ENCODE measurements around the gene PPARD. TPM values are rescaled to one million over a fixed set of nuclear protein-coding genes. Genes with fewer than 3 reads are reported as not detected.

PPARD gene
- polyA plus RNA-seq, 2 donors: 28.1 to 45.1 TPM

- H3K9me3 ChIP-seq (ENCODE audit: control insufficient read depth in 2 of 2, insufficient read depth in 1 of 2, low read depth in 1 of 2, low read length in 1 of 2): no peaks in the 10 kb centered on the region
- H3K36me3 ChIP-seq (ENCODE audit: control insufficient read depth in 2 of 2, insufficient read depth in 2 of 2, low read length in 1 of 2): peaks cover 3 to 30% of the 10 kb centered on the region in 2 donors
- no peak overlapping the region for H3K27ac ChIP-seq (ENCODE audit: low read depth in 2 of 2, low read length in 1 of 2)
- no peaks in the 10 kb centered on the region for H3K27me3 ChIP-seq (ENCODE audit: control insufficient read depth in 1 of 2, insufficient read depth in 2 of 2, low read length in 2 of 2)
- H3K4me1 ChIP-seq (ENCODE audit: control insufficient read depth in 2 of 2, insufficient read depth in 2 of 2, low read length in 1 of 2): peaks cover 0 to 6% of the 10 kb centered on the region in 2 donors
- H3K4me3 ChIP-seq (ENCODE audit: low read depth in 1 of 2, low read length in 2 of 2): no peak overlapping the region
- WGBS, 2 donors: 78 to 82% methylated on average over 9 of the region's 9 CpGs
These were observed 68.7 kb downstream of the PPARD start for GRCh38 chr6:35411066-35411465.

GRCh38 chr6:35412102-35412501 is 69.7 kb downstream of the PPARD start:
- Histone ChIP-seq H3K4me1 (ENCODE audit: control insufficient read depth in 2 of 2, insufficient read depth in 2 of 2, low read length in 1 of 2) (peaks cover 0 to 6% of the 10 kb centered on the region in 2 donors), H3K27me3 (ENCODE audit: control insufficient read depth in 1 of 2, insufficient read depth in 2 of 2, low read length in 2 of 2) (no peaks in the 10 kb centered on the region), H3K4me3 (ENCODE audit: low read depth in 1 of 2, low read length in 2 of 2) (no peak overlapping the region), H3K27ac (ENCODE audit: low read depth in 2 of 2, low read length in 1 of 2) (peak overlapping the region in 1 of 2 donors; percentile 6), H3K36me3 (ENCODE audit: control insufficient read depth in 2 of 2, insufficient read depth in 2 of 2, low read length in 1 of 2) (peaks cover 3 to 30% of the 10 kb centered on the region in 2 donors), H3K9me3 (ENCODE audit: control insufficient read depth in 2 of 2, insufficient read depth in 1 of 2, low read depth in 1 of 2, low read length in 1 of 2) (no peaks in the 10 kb centered on the region)
- 59 to 61% methylated on average over 8 of the region's 8 CpGs for WGBS, 2 donors

- WGBS, 2 donors: 90 to 94% methylated on average over 6 of the region's 6 CpGs
- no peak overlapping the region for H3K27ac ChIP-seq (ENCODE audit: low read depth in 2 of 2, low read length in 1 of 2)
- no peak overlapping the region for H3K4me3 ChIP-seq (ENCODE audit: low read depth in 1 of 2, low read length in 2 of 2)
- no peaks in the 10 kb centered on the region for H3K9me3 ChIP-seq (ENCODE audit: control insufficient read depth in 2 of 2, insufficient read depth in 1 of 2, low read depth in 1 of 2, low read length in 1 of 2)
- peaks cover under 1 to 6% of the 10 kb centered on the region in 2 donors for H3K4me1 ChIP-seq (ENCODE audit: control insufficient read depth in 2 of 2, insufficient read depth in 2 of 2, low read length in 1 of 2)
- H3K36me3 ChIP-seq (ENCODE audit: control insufficient read depth in 2 of 2, insufficient read depth in 2 of 2, low read length in 1 of 2): peaks cover 3 to 45% of the 10 kb centered on the region in 2 donors
- H3K27me3 ChIP-seq (ENCODE audit: control insufficient read depth in 1 of 2, insufficient read depth in 2 of 2, low read length in 2 of 2): no peaks in the 10 kb centered on the region
These were observed 71.6 kb downstream of the PPARD start for GRCh38 chr6:35413911-35414310.

GRCh38 chr6:35415065-35415891 is 72.9 kb downstream of the PPARD start:
- Histone ChIP-seq H3K27ac (ENCODE audit: low read depth in 2 of 2, low read length in 1 of 2) (peak overlapping the region in 1 of 2 donors; percentile 47), H3K36me3 (ENCODE audit: control insufficient read depth in 2 of 2, insufficient read depth in 2 of 2, low read length in 1 of 2) (peaks cover 3 to 50% of the 10 kb centered on the region in 2 donors)
- WGBS, 2 donors: 41 to 46% methylated on average over 7 of the region's 7 CpGs

GRCh38 chr6:35417979-35418661 is 75.8 kb downstream of the PPARD start:
- Histone ChIP-seq H3K36me3 (ENCODE audit: control insufficient read depth in 2 of 2, insufficient read depth in 2 of 2, low read length in 1 of 2) (peaks cover 6 to 41% of the 10 kb centered on the region in 2 donors), H3K27me3 (ENCODE audit: control insufficient read depth in 1 of 2, insufficient read depth in 2 of 2, low read length in 2 of 2) (no peaks in the 10 kb centered on the region), H3K4me3 (ENCODE audit: low read depth in 1 of 2, low read length in 2 of 2) (no peak overlapping the region), H3K4me1 (ENCODE audit: control insufficient read depth in 2 of 2, insufficient read depth in 2 of 2, low read length in 1 of 2) (peaks cover 2 to 3% of the 10 kb centered on the region in 2 donors), H3K27ac (ENCODE audit: low read depth in 2 of 2, low read length in 1 of 2) (no peak overlapping the region), H3K9me3 (ENCODE audit: control insufficient read depth in 2 of 2, insufficient read depth in 1 of 2, low read depth in 1 of 2, low read length in 1 of 2) (no peaks in the 10 kb centered on the region)
- 81 to 82% methylated on average over 14 of the region's 14 CpGs for WGBS, 2 donors

More at GRCh38 chr6:35415065-35415891, 72.9 kb downstream of the PPARD start:
- Histone ChIP-seq H3K4me1 (ENCODE audit: control insufficient read depth in 2 of 2, insufficient read depth in 2 of 2, low read length in 1 of 2) (peaks cover 2 to 6% of the 10 kb centered on the region in 2 donors), H3K4me3 (ENCODE audit: low read depth in 1 of 2, low read length in 2 of 2) (no peak overlapping the region), H3K9me3 (ENCODE audit: control insufficient read depth in 2 of 2, insufficient read depth in 1 of 2, low read depth in 1 of 2, low read length in 1 of 2) (no peaks in the 10 kb centered on the region), H3K27me3 (ENCODE audit: control insufficient read depth in 1 of 2, insufficient read depth in 2 of 2, low read length in 2 of 2) (no peaks in the 10 kb centered on the region)

- Histone ChIP-seq H3K4me3 (ENCODE audit: low read depth in 1 of 2, low read length in 2 of 2) (no peak overlapping the region), H3K27ac (ENCODE audit: low read depth in 2 of 2, low read length in 1 of 2) (no peak overlapping the region), H3K9me3 (ENCODE audit: control insufficient read depth in 2 of 2, insufficient read depth in 1 of 2, low read depth in 1 of 2, low read length in 1 of 2) (no peaks in the 10 kb centered on the region), H3K36me3 (ENCODE audit: control insufficient read depth in 2 of 2, insufficient read depth in 2 of 2, low read length in 1 of 2) (peaks cover 11 to 45% of the 10 kb centered on the region in 2 donors), H3K27me3 (ENCODE audit: control insufficient read depth in 1 of 2, insufficient read depth in 2 of 2, low read length in 2 of 2) (no peaks in the 10 kb centered on the region), H3K4me1 (ENCODE audit: control insufficient read depth in 2 of 2, insufficient read depth in 2 of 2, low read length in 1 of 2) (peaks cover 2 to 3% of the 10 kb centered on the region in 2 donors)
- 73 to 76% methylated on average over 5 of the region's 5 CpGs for WGBS, 2 donors
These were observed 77.1 kb downstream of the PPARD start for GRCh38 chr6:35419417-35419816.

GRCh38 chr6:35419961-35420360 is 77.6 kb downstream of the PPARD start:
- no peak overlapping the region for H3K4me3 ChIP-seq (ENCODE audit: low read depth in 1 of 2, low read length in 2 of 2)
- H3K36me3 ChIP-seq (ENCODE audit: control insufficient read depth in 2 of 2, insufficient read depth in 2 of 2, low read length in 1 of 2): peaks cover 14 to 47% of the 10 kb centered on the region in 2 donors
- 95 to 97% methylated on average over 14 of the region's 14 CpGs for WGBS, 2 donors
- H3K27me3 ChIP-seq (ENCODE audit: control insufficient read depth in 1 of 2, insufficient read depth in 2 of 2, low read length in 2 of 2): no peaks in the 10 kb centered on the region
- no peak overlapping the region for H3K27ac ChIP-seq (ENCODE audit: low read depth in 2 of 2, low read length in 1 of 2)
- H3K4me1 ChIP-seq (ENCODE audit: control insufficient read depth in 2 of 2, insufficient read depth in 2 of 2, low read length in 1 of 2): peaks cover 2% of the 10 kb centered on the region in 2 donors
- H3K9me3 ChIP-seq (ENCODE audit: control insufficient read depth in 2 of 2, insufficient read depth in 1 of 2, low read depth in 1 of 2, low read length in 1 of 2): no peaks in the 10 kb centered on the region

- Histone ChIP-seq H3K4me3 (ENCODE audit: low read depth in 1 of 2, low read length in 2 of 2) (no peak overlapping the region), H3K27me3 (ENCODE audit: control insufficient read depth in 1 of 2, insufficient read depth in 2 of 2, low read length in 2 of 2) (no peaks in the 10 kb centered on the region), H3K4me1 (ENCODE audit: control insufficient read depth in 2 of 2, insufficient read depth in 2 of 2, low read length in 1 of 2) (no peaks in the 10 kb centered on the region), H3K27ac (ENCODE audit: low read depth in 2 of 2, low read length in 1 of 2) (no peak overlapping the region), H3K9me3 (ENCODE audit: control insufficient read depth in 2 of 2, insufficient read depth in 1 of 2, low read depth in 1 of 2, low read length in 1 of 2) (peaks cover 10 to 11% of the 10 kb centered on the region in 2 donors), H3K36me3 (ENCODE audit: control insufficient read depth in 2 of 2, insufficient read depth in 2 of 2, low read length in 1 of 2) (peaks cover 21 to 45% of the 10 kb centered on the region in 2 donors)
- WGBS, 2 donors: 56 to 74% methylated on average over 3 of the region's 3 CpGs
These were observed 82.9 kb downstream of the PPARD start for GRCh38 chr6:35425284-35425683.

- no peak overlapping the region for H3K4me3 ChIP-seq (ENCODE audit: low read depth in 1 of 2, low read length in 2 of 2)
- H3K4me1 ChIP-seq (ENCODE audit: control insufficient read depth in 2 of 2, insufficient read depth in 2 of 2, low read length in 1 of 2): no peaks in the 10 kb centered on the region
- 78 to 82% methylated on average over 8 of the region's 8 CpGs for WGBS, 2 donors
- no peaks in the 10 kb centered on the region for H3K27me3 ChIP-seq (ENCODE audit: control insufficient read depth in 1 of 2, insufficient read depth in 2 of 2, low read length in 2 of 2)
- no peak overlapping the region for H3K27ac ChIP-seq (ENCODE audit: low read depth in 2 of 2, low read length in 1 of 2)
- H3K9me3 ChIP-seq (ENCODE audit: control insufficient read depth in 2 of 2, insufficient read depth in 1 of 2, low read depth in 1 of 2, low read length in 1 of 2): peaks cover 10 to 11% of the 10 kb centered on the region in 2 donors
- peaks cover 21 to 44% of the 10 kb centered on the region in 2 donors for H3K36me3 ChIP-seq (ENCODE audit: control insufficient read depth in 2 of 2, insufficient read depth in 2 of 2, low read length in 1 of 2)
These were observed 83.7 kb downstream of the PPARD start for GRCh38 chr6:35426074-35426473.
